Spleen (tissue), 7 donors: Measurements from ENCODE around the gene SLC38A11.

Experiments
- CTCF ChIP-seq, 11 experiments: fragments of 200-600 bp in 7 of 11; fragments of 450-650 bp in 4 of 11; sonication (generic) in 4 of 11; IDR thresholded peaks in 8 of 11; conservative IDR thresholded peaks in 3 of 11; 1 replicate in 7 of 11; 2 replicates in 4 of 11; pipeline versions ENCODE4 v1.4.0 to v1.8.0; 2016 to 2021; ENCODE audit warnings: antibody characterized with exemption in 11 of 11, inconsistent platforms in 4 of 11, mild to moderate bottlenecking in 1 of 11
- POLR2A ChIP-seq, 3 donors: fragments of 450-650 bp; IDR thresholded peaks; one replicate each; pipeline ENCODE4 v1.5.1; 2017; ENCODE audit warnings: antibody characterized with exemption in 3 of 3, mild to moderate bottlenecking in 1 of 3
- POLR2AphosphoS5 ChIP-seq, 3 donors: sonication (generic); formaldehyde crosslinking; IDR thresholded peaks; one replicate each; pipeline ENCODE4 v1.5.1; 2017; ENCODE audit warnings: antibody characterized with exemption in 3 of 3
- donor health status: DM: no; HTN: no; CAD: no; lungs with moderate emphysema.
- donor health status: DM: no; HTN: no; CAD: no.
- donor health status: DM: no; HTN: no; CAD: no.

GRCh38 chr2:164964700-164965099 lies 9.4 kb upstream of the SLC38A11 start:
- TF ChIP-seq CTCF (IDR thresholded peaks at IDR 0.05 in 8 of 11, conservative IDR thresholded peaks at IDR 0.05 in 3 of 11), result no peak
- no peak for TF ChIP-seq POLR2A (IDR thresholded peaks at IDR 0.05)
- TF ChIP-seq POLR2AphosphoS5 (IDR thresholded peaks at IDR 0.05), result no peak
